CD14-positive monocyte (primary cell): ENCODE data around the gene UROC1. TPM values are rescaled to one million over a fixed set of nuclear protein-coding genes. Genes with fewer than 3 reads are reported as not detected.

ENCODE experiments used
- DNase-seq, 3 donors: peaks; one replicate each; pipeline ENCODE4 v3.0.0-alpha.2; 2011 to 2022
- H2AFZ ChIP-seq: 2 replicates; pipeline ENCODE4 v1.6.0; 2012; ENCODE audit warnings: mild to moderate bottlenecking, low read depth, low read length, inconsistent platforms; ENCODE audit not compliant: insufficient read depth, poor library complexity, severe bottlenecking
- H3K27ac ChIP-seq, 2 donors: 1 replicate in 1 of 2; 2 replicates in 1 of 2; pipeline ENCODE4 v1.5.1; 2012 to 2013; ENCODE audit warnings: low read length in 2 of 2, control low read depth in 1 of 2, inconsistent platforms in 1 of 2, low read depth in 1 of 2, mild to moderate bottlenecking in 1 of 2
- H3K27me3 ChIP-seq, 2 donors: one replicate each; pipeline versions ENCODE4 v1.6.0 to v1.6.1; 2011 to 2013; ENCODE audit warnings: low read length in 2 of 2; ENCODE audit not compliant: control insufficient read depth in 2 of 2, insufficient read depth in 2 of 2
- H3K36me3 ChIP-seq, 2 donors: replicated peaks in 1 of 2; 1 replicate in 1 of 2; 2 replicates in 1 of 2; pipeline versions ENCODE4 v1.5.1 to v1.6.1; 2012 to 2013; ENCODE audit warnings: low read length in 2 of 2, control low read depth in 1 of 2, inconsistent platforms in 1 of 2, mild to moderate bottlenecking in 1 of 2; ENCODE audit not compliant: insufficient read depth in 2 of 2, control insufficient read depth in 1 of 2
- H3K4me1 ChIP-seq, 2 donors: 1 replicate in 1 of 2; 2 replicates in 1 of 2; pipeline versions ENCODE4 v1.5.1 to v1.6.1; 2012 to 2013; ENCODE audit warnings: low read length in 2 of 2, control low read depth in 1 of 2, inconsistent platforms in 1 of 2, mild to moderate bottlenecking in 1 of 2, moderate library complexity in 1 of 2; ENCODE audit not compliant: insufficient read depth in 2 of 2, control insufficient read depth in 1 of 2
- H3K4me2 ChIP-seq: replicated peaks from 2 replicates; pipeline ENCODE3; 2012; ENCODE audit warnings: low read length, moderate library complexity, mild to moderate bottlenecking; ENCODE audit not compliant: poor library complexity, severe bottlenecking; ENCODE audit errors: extremely low read depth
- H3K4me3 ChIP-seq, 3 experiments: fragments of 200-600 bp in 1 of 3; sonication (generic) in 1 of 3; replicated peaks in 1 of 3; 1 replicate in 2 of 3; 2 replicates in 1 of 3; pipeline ENCODE4 v1.5.1; 2011 to 2013; ENCODE audit warnings: low read length in 3 of 3, mild to moderate bottlenecking in 3 of 3, control low read depth in 2 of 3, low read depth in 2 of 3, inconsistent platforms in 1 of 3, moderate library complexity in 1 of 3
- H3K79me2 ChIP-seq: 2 replicates; pipeline ENCODE4 v1.6.0; 2012; ENCODE audit warnings: mild to moderate bottlenecking, control low read depth, inconsistent platforms, low read length, moderate library complexity; ENCODE audit not compliant: insufficient read depth
- H3K9ac ChIP-seq: 2 replicates; pipeline ENCODE4 v1.6.0; 2017; ENCODE audit warnings: low read length, mild to moderate bottlenecking; ENCODE audit not compliant: insufficient read depth, poor library complexity, severe bottlenecking
- H3K9me3 ChIP-seq, 2 donors: replicated peaks in 1 of 2; 1 replicate in 1 of 2; 2 replicates in 1 of 2; pipeline versions ENCODE4 v1.5.1 to v1.6.1; 2012 to 2013; ENCODE audit warnings: low read length in 2 of 2, control low read depth in 1 of 2; ENCODE audit not compliant: control insufficient read depth in 1 of 2, insufficient read depth in 1 of 2
- H4K20me1 ChIP-seq: 2 replicates; pipeline ENCODE4 v1.6.0; 2012; ENCODE audit warnings: mild to moderate bottlenecking, low read length, control low read depth, moderate library complexity; ENCODE audit not compliant: insufficient read depth
- H3K27ac Mint-ChIP-seq, 7 donors: one replicate each; pipeline ENCODE4 v1.8.0; 2020; ENCODE audit warnings: mild to moderate bottlenecking in 7 of 7, mixed read lengths in 7 of 7, moderate library complexity in 6 of 7, inconsistent platforms in 2 of 7
- H3K27me3 Mint-ChIP-seq, 3 donors: one replicate each; pipeline ENCODE4 v1.8.0; 2021 to 2022; ENCODE audit warnings: low read depth in 3 of 3, mild to moderate bottlenecking in 3 of 3, mixed read lengths in 3 of 3, moderate library complexity in 3 of 3, inconsistent platforms in 1 of 3
- H3K36me3 Mint-ChIP-seq, 2 donors: one replicate each; pipeline ENCODE4 v1.8.0; 2020; ENCODE audit warnings: mixed read lengths in 2 of 2, inconsistent platforms in 1 of 2, mild to moderate bottlenecking in 1 of 2
- H3K4me1 Mint-ChIP-seq: one replicate; pipeline ENCODE4 v1.8.0; 2020; ENCODE audit warnings: mild to moderate bottlenecking, mixed read lengths
- H3K4me3 Mint-ChIP-seq, 2 donors: one replicate each; pipeline ENCODE4 v1.8.0; 2020; ENCODE audit warnings: mild to moderate bottlenecking in 2 of 2, mixed read lengths in 2 of 2, moderate library complexity in 1 of 2
- H3K9me3 Mint-ChIP-seq, 7 donors: one replicate each; pipeline ENCODE4 v1.8.0; 2020 to 2022; ENCODE audit warnings: mixed read lengths in 7 of 7, mild to moderate bottlenecking in 6 of 7, moderate library complexity in 6 of 7, inconsistent platforms in 2 of 7
- WGBS: methylation state at CpG from one replicate; pipeline ENCODE4 v1.1.5; 2013; ENCODE audit warnings: missing lambda C conversion rate; ENCODE audit not compliant: insufficient coverage; 5-methylcytosine and 5-hydroxymethylcytosine counted together
- intact Hi-C, 2 donors: fragments of 100-400 bp; cut with micrococcal nuclease; formaldehyde crosslinking; loops; one replicate each; pipeline versions ENCODE4 v1.15.0 to v1.15.1; 2023
- polyA plus RNA-seq, 3 donors: library from polyadenylated mRNA; depleted of rRNA in 1 of 3; unstranded in 2 of 3; stranded (reverse) in 1 of 3; fragments of 300-500 nt in 2 of 3; fragments of >200 nt in 1 of 3; fragmentation: Illumina TruSeq in 2 of 3; gene quantifications; 1 replicate in 2 of 3; 2 replicates in 1 of 3; pipeline ENCODE4 v1.2.3, GENCODE V29; 2012 to 2021
- TF ChIP-seq, protein P1 (sequence below): fragments of 200-600 bp; IDR thresholded peaks from one replicate; pipeline ENCODE4 v1.8.0; 2022; ENCODE audit warnings: antibody characterized with exemption, mild to moderate bottlenecking

Gene UROC1
- polyA plus RNA-seq, 3 donors, result not detected

DNA sequence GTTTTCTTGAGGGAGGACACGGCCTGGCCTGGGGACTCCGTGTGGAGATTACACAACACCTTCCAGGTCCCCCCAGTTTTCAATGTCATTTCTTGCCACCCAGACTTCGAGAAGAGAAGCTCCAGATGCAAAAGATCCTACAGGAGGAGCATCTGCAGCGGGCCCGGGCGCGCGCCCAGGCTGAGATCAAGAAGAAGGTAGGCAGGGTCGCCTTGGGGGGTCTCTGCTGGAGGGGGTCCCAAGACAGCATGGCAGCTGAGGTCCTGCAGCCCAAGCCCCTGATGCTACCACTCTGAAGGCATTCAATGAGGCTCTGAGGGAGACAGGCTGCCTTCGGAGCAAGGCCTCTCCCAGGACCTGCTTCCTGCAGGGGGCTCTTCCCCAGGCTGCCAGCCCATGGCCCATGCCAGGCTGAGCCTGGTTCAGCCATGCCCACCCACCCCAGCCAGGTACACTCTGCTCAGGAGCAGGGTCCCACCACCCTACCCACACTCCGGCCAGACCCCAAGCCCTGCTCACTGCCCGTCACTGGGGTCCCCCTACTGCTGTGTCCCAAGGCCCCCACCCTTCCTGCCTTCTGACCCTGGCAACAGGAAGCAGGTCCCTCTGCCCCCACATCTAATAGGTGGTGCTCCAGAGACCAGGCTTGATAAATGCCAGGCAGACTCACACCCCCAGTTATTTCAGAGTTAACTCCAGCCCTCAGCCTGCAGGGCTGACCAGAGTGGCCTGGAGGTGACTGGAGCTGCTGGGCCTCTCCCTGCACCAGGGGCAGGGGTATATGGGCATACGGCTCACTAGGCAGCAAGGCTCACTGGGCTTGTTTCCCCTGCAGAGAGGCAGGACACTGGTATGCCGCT is 81.9 kb downstream of the UROC1 start:
- Histone ChIP-seq H2AFZ (no peak overlapping the region), H3K9me3 (no peaks in the 10 kb centered on the region)
- peaks cover 0 to 2% (median 0%) of the 10 kb centered on the region in 3 donors for H3K27me3 Mint-ChIP-seq

DNA sequence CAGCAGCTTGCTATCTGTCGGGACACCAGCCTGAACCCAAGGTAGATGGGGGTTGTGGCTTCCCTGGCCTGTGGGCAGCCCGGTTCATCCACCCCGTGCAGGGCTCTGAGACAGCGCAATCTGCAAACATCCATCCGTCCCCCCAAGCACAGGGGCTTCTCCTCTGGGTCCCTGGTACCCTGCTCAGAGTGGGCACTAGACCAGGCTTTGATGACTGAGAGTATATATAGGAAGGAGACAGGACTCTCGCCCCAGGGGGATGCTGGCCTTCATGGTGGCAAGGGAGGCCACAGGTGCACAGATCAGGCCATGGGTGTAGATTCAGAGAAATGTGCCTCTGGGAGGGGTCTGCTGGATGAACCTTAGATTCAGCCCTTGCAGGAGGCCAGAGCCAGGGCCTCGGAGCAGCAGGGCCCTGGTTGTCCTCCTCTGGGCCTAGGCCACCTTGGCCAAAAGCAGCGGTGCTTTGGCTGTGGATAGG is 82.6 kb downstream of the UROC1 start:
- Histone ChIP-seq H3K9me3 (no peaks in the 10 kb centered on the region), H3K27ac (no peak overlapping the region), H3K27me3 (no peaks in the 10 kb centered on the region), H2AFZ (no peak overlapping the region), H3K4me2 (no peak overlapping the region), H3K36me3 (peaks cover 41 to 58% of the 10 kb centered on the region in 2 donors), H3K4me1 (no peaks in the 10 kb centered on the region), H4K20me1 (peaks cover 3% of the 10 kb centered on the region), H3K9ac (no peak overlapping the region), H3K79me2 (no peaks in the 10 kb centered on the region), H3K4me3 (no peak overlapping the region)
- Mint-ChIP-seq H3K9me3 (peaks cover 0 to 6% (median 0%) of the 10 kb centered on the region in 7 donors), H3K27me3 (peaks cover 0 to 2% (median 0%) of the 10 kb centered on the region in 3 donors), H3K27ac (peak overlapping the region in 1 of 7 donors; percentile 15), H3K4me1 (no peaks in the 10 kb centered on the region), H3K4me3 (no peak overlapping the region), H3K36me3 (peaks cover 55 to 74% of the 10 kb centered on the region in 2 donors)
- 98% methylated on average over 7 of the region's 8 CpGs for WGBS
- TF ChIP-seq, protein P1, sequence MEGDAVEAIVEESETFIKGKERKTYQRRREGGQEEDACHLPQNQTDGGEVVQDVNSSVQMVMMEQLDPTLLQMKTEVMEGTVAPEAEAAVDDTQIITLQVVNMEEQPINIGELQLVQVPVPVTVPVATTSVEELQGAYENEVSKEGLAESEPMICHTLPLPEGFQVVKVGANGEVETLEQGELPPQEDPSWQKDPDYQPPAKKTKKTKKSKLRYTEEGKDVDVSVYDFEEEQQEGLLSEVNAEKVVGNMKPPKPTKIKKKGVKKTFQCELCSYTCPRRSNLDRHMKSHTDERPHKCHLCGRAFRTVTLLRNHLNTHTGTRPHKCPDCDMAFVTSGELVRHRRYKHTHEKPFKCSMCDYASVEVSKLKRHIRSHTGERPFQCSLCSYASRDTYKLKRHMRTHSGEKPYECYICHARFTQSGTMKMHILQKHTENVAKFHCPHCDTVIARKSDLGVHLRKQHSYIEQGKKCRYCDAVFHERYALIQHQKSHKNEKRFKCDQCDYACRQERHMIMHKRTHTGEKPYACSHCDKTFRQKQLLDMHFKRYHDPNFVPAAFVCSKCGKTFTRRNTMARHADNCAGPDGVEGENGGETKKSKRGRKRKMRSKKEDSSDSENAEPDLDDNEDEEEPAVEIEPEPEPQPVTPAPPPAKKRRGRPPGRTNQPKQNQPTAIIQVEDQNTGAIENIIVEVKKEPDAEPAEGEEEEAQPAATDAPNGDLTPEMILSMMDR, result no peak
- intact Hi-C loops, result no loop called here
- DNase-seq, result no peak

More for the DNA sequence above, 81.9 kb downstream of the UROC1 start:
- Histone ChIP-seq H4K20me1 (peaks cover 6% of the 10 kb centered on the region), H3K4me2 (no peak overlapping the region), H3K4me1 (no peaks in the 10 kb centered on the region), H3K79me2 (no peaks in the 10 kb centered on the region), H3K27ac (no peak overlapping the region), H3K27me3 (no peaks in the 10 kb centered on the region), H3K4me3 (no peak overlapping the region), H3K9ac (no peak overlapping the region), H3K36me3 (peaks cover 48 to 65% of the 10 kb centered on the region in 2 donors)
- peaks cover 61 to 81% of the 10 kb centered on the region in 2 donors for H3K36me3 Mint-ChIP-seq
- H3K4me1 Mint-ChIP-seq, result no peaks in the 10 kb centered on the region
- intact Hi-C loops, result no loop called here
- H3K27ac Mint-ChIP-seq, result peak overlapping the region in 2 of 7 donors; percentile 18 to 25
- TF ChIP-seq, protein P1, result no peak
- WGBS, result 92% methylated on average over 11 of the region's 14 CpGs
- H3K9me3 Mint-ChIP-seq, result peaks cover 0 to 6% (median 0%) of the 10 kb centered on the region in 7 donors
- H3K4me3 Mint-ChIP-seq, result no peak overlapping the region
- no peak for DNase-seq
